GM18505 (cell line): ENCODE results near the gene REV1.
"Not testable (repeated sequence)": the region's sequence is repeated elsewhere in the genome, so short reads cannot be mapped to it uniquely, and the experiment has no call there.

Experiments
- ATAC-seq: cut with Tn5 transposase; IDR thresholded peaks from one replicate; pipeline ENCODE4 v1.9.1; 2021; ENCODE audit not compliant: unreplicated experiment
- POLR2A ChIP-seq: IDR thresholded peaks from 4 replicates; pipeline ENCODE4 v1.6.1; 2011; ENCODE audit warnings: borderline replicate concordance; ENCODE audit not compliant: insufficient read depth, insufficient read length; ENCODE audit errors: extremely low read depth

The REV1 gene

GRCh38 chr2:99356853-99357252, 133.0 kb downstream of the REV1 start:
- no peak for ATAC-seq
- TF ChIP-seq POLR2A: no peak

GRCh38 chr2:99354825-99355224, 135.0 kb downstream of the REV1 start:
- not testable (repeated sequence) for ATAC-seq

- no peak for TF ChIP-seq POLR2A
- ATAC-seq: no peak
These were observed 135.7 kb downstream of the REV1 start for GRCh38 chr2:99354070-99354469.
